A549 (cell line): ENCODE data around the gene RECQL. TPM values are rescaled to one million over a fixed set of nuclear protein-coding genes. Genes with fewer than 3 reads are reported as not detected.

Experiments used
- ATAC-seq, 2 experiments: fragments of 200-7000 bp in 1 of 2; fragments of >200 bp in 1 of 2; cut with Nextera tagmentation in 1 of 2; cut with Tn5 transposase in 1 of 2; 3 replicates each; pipeline versions ENCODE4 v1.8.0 to v1.9.1; 2018 to 2020; ENCODE audit warnings: mild to moderate bottlenecking in 1 of 2, moderate library complexity in 1 of 2
- CTCF ChIA-PET: fragments of 300-600 bp; sonication (Branson Sonifier 250); formaldehyde crosslinking; extraction: SDS; loops from one replicate; lab custom pipeline; 2021; ENCODE audit warnings: antibody characterized with exemption, inconsistent platforms; lab: Yijun Ruan, JAX
- POLR2A ChIA-PET: fragments of 350-600 bp; formaldehyde crosslinking; extraction: SDS; loops from one replicate; lab custom pipeline; 2021; ENCODE audit warnings: antibody characterized with exemption, inconsistent platforms; lab: Yijun Ruan, JAX
- DNase-seq, 2 experiments: peaks; one replicate each; pipeline versions ENCODE4 v3.0.0 to v3.0.0-alpha.2; 2011 to 2016; ENCODE audit warnings: low read depth in 1 of 2, low spot score in 1 of 2
- FAIRE-seq: peaks from 2 replicates; lab custom pipeline; 2011; peaks lifted over from hg19 to GRCh38; lab: Jason Lieb, UNC
- H3K27ac ChIP-seq, 2 experiments: fragments of >200 bp; sonication (Bioruptor Twin); formaldehyde crosslinking; 3 replicates each; pipeline ENCODE4 v1.5.1; 2016 to 2017
- H3K4me1 ChIP-seq: fragments of >200 bp; sonication (Bioruptor Twin); formaldehyde crosslinking; 3 replicates; pipeline ENCODE4 v1.6.1; 2016
- H3K4me2 ChIP-seq: fragments of >200 bp; sonication (Bioruptor Twin); formaldehyde crosslinking; 3 replicates; pipeline ENCODE4 v1.6.1; 2016
- H3K4me3 ChIP-seq: fragments of >200 bp; sonication (Bioruptor Twin); formaldehyde crosslinking; 3 replicates; pipeline ENCODE4 v1.5.1; 2016
- H3K9me3 ChIP-seq: fragments of >200 bp; sonication (Bioruptor Twin); formaldehyde crosslinking; 3 replicates; pipeline ENCODE4 v1.6.1; 2016
- ATOH8 ChIP-seq: fragments of 250-450 bp; sonication (Bioruptor Pico); IDR thresholded peaks from 2 replicates; pipeline ENCODE4 v1.5.0; 2020; ENCODE audit warnings: low read depth, mild to moderate bottlenecking, moderate library complexity
- BCL3 ChIP-seq: fragments of >200 bp; sonication (Bioruptor Twin); formaldehyde crosslinking; IDR thresholded peaks from 3 replicates; pipeline ENCODE4 v1.6.1; 2016
- CBX2 ChIP-seq: fragments of 200-600 bp; sonication (generic); IDR thresholded peaks from 2 replicates; pipeline ENCODE4 v1.6.1; 2016; ENCODE audit warnings: low read depth, mild to moderate bottlenecking, borderline replicate concordance
- CHD4 ChIP-seq: fragments of 200-600 bp; sonication (generic); IDR thresholded peaks from 2 replicates; pipeline ENCODE4 v1.6.1; 2016; ENCODE audit warnings: antibody characterized with exemption, mild to moderate bottlenecking, borderline replicate concordance
- EHMT2 ChIP-seq: fragments of 200-600 bp; sonication (generic); IDR thresholded peaks from 2 replicates; pipeline ENCODE4 v1.6.1; 2016; ENCODE audit warnings: antibody characterized with exemption, low read depth, mild to moderate bottlenecking, moderate library complexity
- ELK1 ChIP-seq: fragments of 150-350 bp; IDR thresholded peaks from 2 replicates; pipeline ENCODE4 v1.6.1; 2014; ENCODE audit warnings: low read depth, mild to moderate bottlenecking, low read length
- FOSB ChIP-seq: fragments of 250-450 bp; sonication (Bioruptor Pico); IDR thresholded peaks from 2 replicates; pipeline ENCODE4 v1.5.0; 2020; ENCODE audit warnings: mild to moderate bottlenecking, moderate library complexity
- FOSL2 ChIP-seq, 2 experiments: fragments of 450-650 bp in 1 of 2; fragments of >200 bp in 1 of 2; sonication (Bioruptor Twin) in 1 of 2; formaldehyde crosslinking; IDR thresholded peaks; 2 replicates each; pipeline versions ENCODE4 v1.5.0 to v1.6.1; 2016 to 2020; ENCODE audit warnings: mild to moderate bottlenecking in 1 of 2, moderate library complexity in 1 of 2
- HDAC2 ChIP-seq: fragments of 200-600 bp; sonication (generic); IDR thresholded peaks from 2 replicates; pipeline ENCODE4 v1.6.1; 2016
- HMGXB4 ChIP-seq: fragments of 250-450 bp; sonication (Bioruptor Pico); IDR thresholded peaks from 2 replicates; pipeline ENCODE4 v1.5.0; 2021; ENCODE audit warnings: mild to moderate bottlenecking, moderate library complexity, borderline replicate concordance
- HOXB13 ChIP-seq: fragments of 250-450 bp; sonication (Bioruptor Pico); IDR thresholded peaks from 2 replicates; pipeline ENCODE4 v1.5.0; 2020; ENCODE audit warnings: low read depth, mild to moderate bottlenecking, moderate library complexity
- JUNB ChIP-seq: fragments of >200 bp; sonication (Bioruptor Twin); formaldehyde crosslinking; IDR thresholded peaks from 2 replicates; pipeline ENCODE4 v1.6.1; 2016
- MAFK ChIP-seq: fragments of 450-650 bp; IDR thresholded peaks from 2 replicates; pipeline ENCODE4 v1.6.1; 2014; ENCODE audit not compliant: partially characterized antibody
- MYC ChIP-seq: IDR thresholded peaks from 2 replicates; pipeline ENCODE4 v1.6.1; 2012; ENCODE audit warnings: mild to moderate bottlenecking, inconsistent platforms, low read length, improper control_type of control experiment, borderline replicate concordance
- PBX3 ChIP-seq: IDR thresholded peaks from 2 replicates; pipeline ENCODE4 v1.6.1; 2012
- POLR2A ChIP-seq: IDR thresholded peaks from 2 replicates; pipeline ENCODE4 v1.6.1; 2012; ENCODE audit warnings: mild to moderate bottlenecking, low read length
- RAD21 ChIP-seq, 2 experiments: fragments of >200 bp in 1 of 2; sonication (Bioruptor Twin) in 1 of 2; formaldehyde crosslinking in 1 of 2; IDR thresholded peaks in 1 of 2; conservative IDR thresholded peaks in 1 of 2; 2 replicates in 1 of 2; 3 replicates in 1 of 2; pipeline ENCODE4 v1.6.1; 2012 to 2018; ENCODE audit warnings: inconsistent platforms in 1 of 2
- RARB ChIP-seq: fragments of 250-450 bp; sonication (Bioruptor Pico); IDR thresholded peaks from 2 replicates; pipeline ENCODE4 v1.8.0; 2021; ENCODE audit warnings: mild to moderate bottlenecking, moderate library complexity
- RCOR1 ChIP-seq: fragments of 150-350 bp; IDR thresholded peaks from 2 replicates; pipeline ENCODE4 v1.6.1; 2014; ENCODE audit warnings: antibody characterized with exemption, low read length, low read depth
- RFX5 ChIP-seq: fragments of 450-650 bp; IDR thresholded peaks from 2 replicates; pipeline ENCODE4 v1.7.1; 2014; ENCODE audit warnings: antibody characterized with exemption, mild to moderate bottlenecking, moderate library complexity
- SMC3 ChIP-seq: fragments of >200 bp; sonication (Bioruptor Twin); formaldehyde crosslinking; IDR thresholded peaks from 3 replicates; pipeline ENCODE4 v1.6.1; 2018; ENCODE audit warnings: inconsistent platforms
- TFCP2L1 ChIP-seq: fragments of 250-450 bp; sonication (Bioruptor Pico); IDR thresholded peaks from 2 replicates; pipeline ENCODE4 v1.5.0; 2021; ENCODE audit warnings: mild to moderate bottlenecking
- USF2 ChIP-seq: fragments of 450-650 bp; IDR thresholded peaks from 2 replicates; pipeline ENCODE4 v1.6.1; 2014; ENCODE audit warnings: antibody characterized with exemption
- ZC3H11A ChIP-seq: fragments of 450-650 bp; IDR thresholded peaks from 2 replicates; pipeline ENCODE4 v1.6.1; 2014; ENCODE audit warnings: antibody characterized with exemption, mild to moderate bottlenecking
- ZNF302 ChIP-seq: fragments of 250-450 bp; sonication (Bioruptor Pico); IDR thresholded peaks from 2 replicates; pipeline ENCODE4 v1.9.0; 2021; ENCODE audit warnings: inconsistent platforms, mild to moderate bottlenecking, moderate library complexity
- ZSCAN20 ChIP-seq: fragments of 250-450 bp; sonication (Bioruptor Pico); IDR thresholded peaks from 2 replicates; pipeline ENCODE4 v1.8.0; 2022; ENCODE audit warnings: mild to moderate bottlenecking, moderate library complexity
- WGBS: methylation state at CpG from one replicate; pipeline ENCODE4 v1.1.6; 2017; ENCODE audit errors: missing lambda C conversion rate; 5-methylcytosine and 5-hydroxymethylcytosine counted together
- polyA plus RNA-seq, 4 experiments: library from polyadenylated mRNA; depleted of rRNA in 3 of 4; stranded (reverse); fragments of >200 nt; fragmentation: RNase III in 1 of 4; extraction: RNeasy Plus Mini Kit Qiagen cat#74134 plus additional on column Dnase treatment in 1 of 4; gene quantifications; 2 replicates in 3 of 4; 3 replicates in 1 of 4; pipeline ENCODE4 v1.2.3, GENCODE V29; 2011 to 2017

Gene RECQL
- polyA plus RNA-seq, 2 of the 4 experiments (the other 2 are of a cell fraction), result 77.0 to 84.2 TPM

GRCh38 chr12:21483531-21483930 is 17.9 kb downstream of the RECQL start:
- H3K4me2 ChIP-seq, result no peak overlapping the region
- no peaks in the 10 kb centered on the region for H3K4me1 ChIP-seq
- DNase-seq, result no peak
- POLR2A ChIA-PET, result no interaction called here
- FAIRE-seq, result no peak
- no peak overlapping the region for H3K27ac ChIP-seq
- no peak overlapping the region for H3K4me3 ChIP-seq
- no peak for ATAC-seq
- 74% methylated on average over 3 of the region's 3 CpGs for WGBS
- no peak for TF ChIP-seq ZSCAN20 (CRISPR knock-in tag)
- TF ChIP-seq ELK1, result no peak
- no peak for TF ChIP-seq RARB (CRISPR knock-in tag)
- TF ChIP-seq RAD21 (conservative IDR thresholded peaks at IDR 0.05 in 1 of 2, IDR thresholded peaks at IDR 0.05 in 1 of 2), result no peak
- TF ChIP-seq FOSL2 (IDR thresholded peaks at IDR 0.05), result no peak
- no peak for TF ChIP-seq FOSL2 (CRISPR knock-in tag; IDR thresholded peaks at IDR 0.05)
- TF ChIP-seq ZNF302, result no peak
- no peak for TF ChIP-seq FOSB (CRISPR knock-in tag)
- TF ChIP-seq MAFK, result no peak
- no peak for TF ChIP-seq POLR2A
- no peak for TF ChIP-seq HOXB13 (CRISPR knock-in tag)
- no peak for TF ChIP-seq MYC
- no peak for TF ChIP-seq USF2
- TF ChIP-seq CBX2, result no peak
- no peak for TF ChIP-seq HDAC2
- no peak for TF ChIP-seq JUNB
- CTCF ChIA-PET, result interaction anchor here (0.9 kb wide), 1 partner anchor 10 kb away, joined by 3 read pairs; no protein-coding TSS in a partner anchor
- no peaks in the 10 kb centered on the region for H3K9me3 ChIP-seq

- TF ChIP-seq BCL3, result no peak
- no peak for TF ChIP-seq ATOH8
- H3K9me3 ChIP-seq, result no peaks in the 10 kb centered on the region
- ATAC-seq, result no peak
- H3K27ac ChIP-seq, result no peak overlapping the region
- no peak overlapping the region for H3K4me3 ChIP-seq
- H3K4me1 ChIP-seq, result no peaks in the 10 kb centered on the region
- 91% methylated on average over 10 of the region's 10 CpGs for WGBS
- no peak for DNase-seq
- H3K4me2 ChIP-seq, result no peak overlapping the region
- ChIA-PET POLR2A (interaction anchor here (1.0 to 1.5 kb wide), 2 partner anchors 23 to 178 kb away, joined by 3 read pairs; partner anchors contain the start of genes GOLT1B, LDHB and RECQL), CTCF (interaction anchor here (0.5 to 0.6 kb wide), 2 partner anchors 22 to 990 kb away, joined by 3 read pairs; no protein-coding TSS in a partner anchor)
- FAIRE-seq, result no peak
Observed at GRCh38 chr12:21478756-21479455, 22.5 kb downstream of the RECQL start.

GRCh38 chr12:21476949-21477348 is 24.5 kb downstream of the RECQL start:
- H3K4me1 ChIP-seq, result no peaks in the 10 kb centered on the region
- no peak for ATAC-seq
- ChIA-PET POLR2A (no interaction called here), CTCF (no interaction called here)
- DNase-seq, result no peak
- H3K27ac ChIP-seq, result no peak overlapping the region
- H3K4me3 ChIP-seq, result no peak overlapping the region
- 81% methylated on average over 3 of the region's 3 CpGs for WGBS
- no peak for FAIRE-seq
- H3K9me3 ChIP-seq, result no peaks in the 10 kb centered on the region
- H3K4me2 ChIP-seq, result no peak overlapping the region
- TF ChIP-seq TFCP2L1 (no peak), FOSB (CRISPR knock-in tag) (no peak), RFX5 (no peak), SMC3 (no peak), CBX2 (no peak), ZC3H11A (no peak), PBX3 (no peak), HMGXB4 (no peak), RCOR1 (no peak), CHD4 (no peak), EHMT2 (no peak)
